Measurements from ENCODE around the gene IFNA8. TPM values are rescaled to one million over a fixed set of nuclear protein-coding genes. Genes with fewer than 3 reads are reported as not detected.
"Not testable (repeated sequence)": the region's sequence is repeated elsewhere in the genome, so short reads cannot be mapped to it uniquely, and the experiment has no call there.

Gene IFNA8
- total RNA-seq (2021) (not detected in 2 replicates), Bru-seq, nascent RNA (not detected), BruChase-seq, experiment 1, labeled RNA remaining after a 2-hour chase (not detected), BruChase-seq, experiment 2, labeled RNA remaining after a 6-hour chase (not detected)
- long read RNA-seq = 0 reads

GRCh38 chr9:21408817-21409216 is at the start of gene IFNA8:
IFNA8 (plus strand) TSS chr9:21409117; CDS start chr9:21409177, 60 bp downstream.
- POLR2A ChIA-PET (ENCODE audit: low non-redundant PET) = no interaction called here
- no peaks in the 10 kb centered on the region for H3K36me3 ChIP-seq (ENCODE audit: insufficient read depth, low read length, poor library complexity, severe bottlenecking)
- no peaks in the 10 kb centered on the region for H3K4me1 ChIP-seq (ENCODE audit: insufficient read depth, low read length, poor library complexity, severe bottlenecking)
- H3K4me3 ChIP-seq (ENCODE audit: low read depth, low read length, poor library complexity, severe bottlenecking) = no peak within 1 kb of the TSS
- H3K27me3 ChIP-seq (replicated peaks; ENCODE audit: insufficient read depth, low read depth, low read length, poor library complexity) = peaks cover 24% of the 10 kb centered on the region
- CTCF ChIA-PET = no interaction called here
- DNase-seq (ENCODE audit: low spot score) = no peak
- no peak within 1 kb of the TSS for H3K27ac ChIP-seq (ENCODE audit: low read depth, low read length, poor library complexity, severe bottlenecking)
- TF ChIP-seq, protein P1, sequence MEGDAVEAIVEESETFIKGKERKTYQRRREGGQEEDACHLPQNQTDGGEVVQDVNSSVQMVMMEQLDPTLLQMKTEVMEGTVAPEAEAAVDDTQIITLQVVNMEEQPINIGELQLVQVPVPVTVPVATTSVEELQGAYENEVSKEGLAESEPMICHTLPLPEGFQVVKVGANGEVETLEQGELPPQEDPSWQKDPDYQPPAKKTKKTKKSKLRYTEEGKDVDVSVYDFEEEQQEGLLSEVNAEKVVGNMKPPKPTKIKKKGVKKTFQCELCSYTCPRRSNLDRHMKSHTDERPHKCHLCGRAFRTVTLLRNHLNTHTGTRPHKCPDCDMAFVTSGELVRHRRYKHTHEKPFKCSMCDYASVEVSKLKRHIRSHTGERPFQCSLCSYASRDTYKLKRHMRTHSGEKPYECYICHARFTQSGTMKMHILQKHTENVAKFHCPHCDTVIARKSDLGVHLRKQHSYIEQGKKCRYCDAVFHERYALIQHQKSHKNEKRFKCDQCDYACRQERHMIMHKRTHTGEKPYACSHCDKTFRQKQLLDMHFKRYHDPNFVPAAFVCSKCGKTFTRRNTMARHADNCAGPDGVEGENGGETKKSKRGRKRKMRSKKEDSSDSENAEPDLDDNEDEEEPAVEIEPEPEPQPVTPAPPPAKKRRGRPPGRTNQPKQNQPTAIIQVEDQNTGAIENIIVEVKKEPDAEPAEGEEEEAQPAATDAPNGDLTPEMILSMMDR (conservative IDR thresholded peaks at IDR 0.05; ENCODE audit: low read depth, low read length) = no peak
- TF ChIP-seq EZH2 (IDR thresholded peaks at IDR 0.05; ENCODE audit: borderline replicate concordance, low read depth, low read length, poor library complexity, severe bottlenecking) = no peak
- no TSS peak for BruUV-seq (replicated peaks)
- intact Hi-C loops (cut with micrococcal nuclease; ENCODE audit: unreplicated experiment) = no loop called here
- H3K9me3 ChIP-seq (ENCODE audit: low read depth, low read length, poor library complexity, severe bottlenecking) = no peaks in the 10 kb centered on the region

DNA sequence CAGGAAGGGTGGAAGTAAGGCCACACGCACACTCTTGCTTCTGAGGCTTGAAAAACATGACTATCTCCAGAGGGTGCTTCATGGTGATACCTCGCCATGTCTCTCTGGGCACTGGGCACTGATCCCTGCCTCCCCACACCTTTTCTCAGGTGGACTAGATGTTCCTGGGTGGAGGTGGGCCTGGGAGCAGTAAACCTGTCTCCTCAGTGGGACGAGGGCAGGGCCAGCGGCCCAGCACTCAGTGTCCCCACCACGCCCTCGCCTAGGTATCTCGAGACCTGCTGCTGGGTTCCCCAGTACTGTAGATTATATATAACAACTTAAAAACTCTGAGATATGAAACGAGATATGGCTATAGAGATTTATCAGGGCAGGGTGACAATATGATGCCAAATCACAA is 46.6 kb upstream of the IFNA8 start:
- H3K36me3 ChIP-seq (ENCODE audit: insufficient read depth, low read length, poor library complexity, severe bottlenecking) = no peaks in the 10 kb centered on the region
- ChIA-PET POLR2A (ENCODE audit: low non-redundant PET) (no interaction called here), CTCF (no interaction called here)
- no peaks in the 10 kb centered on the region for H3K4me1 ChIP-seq (ENCODE audit: insufficient read depth, low read length, poor library complexity, severe bottlenecking)
- BruUV-seq (replicated peaks) = no TSS peak
- H3K27me3 ChIP-seq (replicated peaks; ENCODE audit: insufficient read depth, low read depth, low read length, poor library complexity) = no peaks in the 10 kb centered on the region
- TF ChIP-seq, protein P1 (conservative IDR thresholded peaks at IDR 0.05; ENCODE audit: low read depth, low read length) = no peak
- no peak for TF ChIP-seq EZH2 (IDR thresholded peaks at IDR 0.05; ENCODE audit: borderline replicate concordance, low read depth, low read length, poor library complexity, severe bottlenecking)
- intact Hi-C loops (cut with micrococcal nuclease; ENCODE audit: unreplicated experiment) = no loop called here
- no peaks in the 10 kb centered on the region for H3K9me3 ChIP-seq (ENCODE audit: low read depth, low read length, poor library complexity, severe bottlenecking)
- no peak for DNase-seq (ENCODE audit: low spot score)
- H3K4me3 ChIP-seq (ENCODE audit: low read depth, low read length, poor library complexity, severe bottlenecking) = no peak overlapping the region
- no peak overlapping the region for H3K27ac ChIP-seq (ENCODE audit: low read depth, low read length, poor library complexity, severe bottlenecking)

DNA sequence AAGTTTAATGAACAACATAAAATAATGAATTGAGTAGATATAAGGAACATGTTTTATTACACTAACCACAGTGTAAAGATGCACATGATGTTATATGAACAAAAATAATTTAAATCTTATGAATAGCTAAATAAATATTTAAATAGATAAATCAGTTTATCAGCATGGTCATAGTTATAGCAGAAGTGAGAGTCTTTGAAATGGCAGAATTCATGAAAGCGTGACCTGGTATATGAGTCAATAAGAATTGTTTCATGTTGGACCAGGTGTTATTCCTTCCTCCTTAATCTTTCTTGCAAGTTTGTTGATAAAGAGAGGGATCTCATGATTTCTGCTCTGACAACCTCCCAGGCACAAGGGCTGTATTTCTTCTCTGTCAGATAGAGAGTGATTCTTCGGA is 41.7 kb upstream of the IFNA8 start:
- DNase-seq (ENCODE audit: low spot score); H3K4me1 ChIP-seq (ENCODE audit: insufficient read depth, low read length, poor library complexity, severe bottlenecking); H3K27me3 ChIP-seq (replicated peaks; ENCODE audit: insufficient read depth, low read depth, low read length, poor library complexity); intact Hi-C loops (cut with micrococcal nuclease; ENCODE audit: unreplicated experiment); H3K9me3 ChIP-seq (ENCODE audit: low read depth, low read length, poor library complexity, severe bottlenecking); POLR2A ChIA-PET (ENCODE audit: low non-redundant PET); CTCF ChIA-PET; H3K4me3 ChIP-seq (ENCODE audit: low read depth, low read length, poor library complexity, severe bottlenecking); BruUV-seq (replicated peaks); H3K36me3 ChIP-seq (ENCODE audit: insufficient read depth, low read length, poor library complexity, severe bottlenecking); H3K27ac ChIP-seq (ENCODE audit: low read depth, low read length, poor library complexity, severe bottlenecking): not testable (repeated sequence)

- no TSS peak for BruUV-seq (replicated peaks)
- no peaks in the 10 kb centered on the region for H3K36me3 ChIP-seq (ENCODE audit: insufficient read depth, low read length, poor library complexity, severe bottlenecking)
- H3K4me3 ChIP-seq (ENCODE audit: low read depth, low read length, poor library complexity, severe bottlenecking) = no peak within 1 kb of the TSS
- H3K9me3 ChIP-seq (ENCODE audit: low read depth, low read length, poor library complexity, severe bottlenecking) = no peaks in the 10 kb centered on the region
- TF ChIP-seq EZH2 (IDR thresholded peaks at IDR 0.05; ENCODE audit: borderline replicate concordance, low read depth, low read length, poor library complexity, severe bottlenecking) = no peak
- TF ChIP-seq, protein P1 (conservative IDR thresholded peaks at IDR 0.05; ENCODE audit: low read depth, low read length) = no peak
- no peak within 1 kb of the TSS for H3K27ac ChIP-seq (ENCODE audit: low read depth, low read length, poor library complexity, severe bottlenecking)
- no peak for DNase-seq (ENCODE audit: low spot score)
- intact Hi-C loops (cut with micrococcal nuclease; ENCODE audit: unreplicated experiment) = no loop called here
- no peaks in the 10 kb centered on the region for H3K4me1 ChIP-seq (ENCODE audit: insufficient read depth, low read length, poor library complexity, severe bottlenecking)
- ChIA-PET CTCF (no interaction called here), POLR2A (ENCODE audit: low non-redundant PET) (no interaction called here)
- no peaks in the 10 kb centered on the region for H3K27me3 ChIP-seq (replicated peaks; ENCODE audit: insufficient read depth, low read depth, low read length, poor library complexity)
Observed at GRCh38 chr9:21367957-21368356, 41.0 kb upstream of the IFNA8 start, which contains the start of gene IFNA13. IFNA13 (minus strand) TSS chr9:21368057; CDS start chr9:21368010, 47 bp downstream.

DNA sequence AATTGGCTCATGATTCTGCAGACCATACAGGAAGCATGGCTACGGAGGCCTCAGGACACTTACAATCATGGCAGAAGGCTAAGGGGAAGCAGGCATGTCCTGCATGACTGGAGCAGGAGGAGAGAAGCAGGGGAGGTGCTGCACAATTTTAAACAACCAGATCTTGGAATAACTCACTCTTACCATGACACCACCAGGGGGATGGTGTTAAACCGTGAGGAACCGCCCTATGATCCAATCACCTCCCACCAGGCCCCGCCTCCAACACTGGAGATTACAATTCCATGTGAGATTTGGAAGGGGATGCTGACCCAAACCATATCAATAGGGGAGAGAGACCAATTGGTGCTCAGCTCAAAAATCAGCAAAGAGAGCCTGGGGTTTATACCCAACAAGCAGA is 37.5 kb upstream of the IFNA8 start:
- CTCF ChIA-PET; DNase-seq (ENCODE audit: low spot score); H3K36me3 ChIP-seq (ENCODE audit: insufficient read depth, low read length, poor library complexity, severe bottlenecking); intact Hi-C loops (cut with micrococcal nuclease; ENCODE audit: unreplicated experiment); H3K4me3 ChIP-seq (ENCODE audit: low read depth, low read length, poor library complexity, severe bottlenecking); BruUV-seq (replicated peaks); H3K27ac ChIP-seq (ENCODE audit: low read depth, low read length, poor library complexity, severe bottlenecking); H3K9me3 ChIP-seq (ENCODE audit: low read depth, low read length, poor library complexity, severe bottlenecking); H3K27me3 ChIP-seq (replicated peaks; ENCODE audit: insufficient read depth, low read depth, low read length, poor library complexity); POLR2A ChIA-PET (ENCODE audit: low non-redundant PET); H3K4me1 ChIP-seq (ENCODE audit: insufficient read depth, low read length, poor library complexity, severe bottlenecking): not testable (repeated sequence)
